GM13976 (cell line): ENCODE measurements around the gene CELF2.
A peak's percentile ranks its signal among the peaks of the same experiment; 100 is the strongest.

ENCODE experiments used
- DNase-seq: peaks from one replicate; pipeline ENCODE4 v3.0.0; 2012; ENCODE audit warnings: low spot score
- CTCF ChIP-seq: IDR thresholded peaks from 2 replicates; pipeline ENCODE4 v1.5.1; 2012; ENCODE audit warnings: borderline replicate concordance, mild to moderate bottlenecking; ENCODE audit not compliant: insufficient read depth; ENCODE audit errors: extremely low read depth, missing control alignments, control extremely low read depth
- in situ Hi-C: fragments of 300-500 bp; cut with MboI; formaldehyde crosslinking; loops from one replicate; pipeline ENCODE4 v1.12.0; 2022; ENCODE audit warnings: low sequenced_read_pairs, mixed read lengths, inconsistent platforms; ENCODE audit not compliant: unreplicated experiment

The CELF2 gene

GRCh38 chr10:11138314-11139033, 120.8 kb downstream of the CELF2 start:
- TF ChIP-seq CTCF, result no peak
- in situ Hi-C loops, result no loop called here
- DNase-seq, result no peak

DNA sequence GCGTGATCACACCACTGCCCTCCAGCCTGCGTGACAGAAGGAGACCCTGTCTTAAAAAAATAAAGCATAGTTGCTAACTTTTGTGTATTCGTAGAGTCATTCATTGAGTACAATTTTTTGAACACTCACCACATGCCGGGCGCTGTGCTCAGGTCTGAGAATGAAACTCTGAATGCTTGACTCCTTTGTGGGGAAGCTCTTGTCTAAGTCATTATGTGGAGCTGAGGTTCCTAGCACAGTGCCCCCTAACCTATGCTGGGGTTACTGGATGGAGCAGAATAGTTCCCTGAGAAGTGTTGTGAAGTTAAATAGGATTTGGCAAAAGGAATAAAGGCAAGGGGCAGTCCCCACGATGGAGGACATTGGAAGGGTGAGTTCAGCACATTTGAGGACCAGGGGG, 123.3 kb downstream of the CELF2 start:
- TF ChIP-seq CTCF, result no peak
- no peak for DNase-seq
- in situ Hi-C loops, result no loop called here

DNA sequence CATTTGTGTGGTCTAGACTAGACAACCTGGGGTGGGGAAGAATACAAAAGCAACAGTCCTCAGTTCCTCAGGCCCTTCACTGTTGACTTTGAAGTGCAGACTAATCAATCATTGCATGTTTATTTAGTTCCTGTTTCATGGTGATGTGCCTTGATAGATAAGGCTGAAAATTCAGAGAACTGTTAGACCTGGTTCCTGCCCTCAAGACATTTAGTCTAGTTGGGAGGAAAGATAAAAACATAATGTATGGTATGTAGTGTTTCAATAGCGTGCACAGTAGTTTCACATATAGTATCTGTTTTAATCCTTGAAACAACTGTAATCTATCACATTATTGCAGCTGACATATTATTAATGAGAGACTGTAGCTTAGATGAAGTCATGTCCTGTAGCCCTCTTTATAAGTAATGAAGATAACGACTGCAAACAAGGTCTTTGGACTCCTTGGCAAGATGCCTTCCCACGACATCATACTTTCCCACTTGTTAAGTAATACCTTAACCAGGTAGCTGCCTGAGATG, 124.0 kb downstream of the CELF2 start:
- DNase-seq, result no peak
- in situ Hi-C loops, result no loop called here
- TF ChIP-seq CTCF, result no peak

- TF ChIP-seq CTCF, result peak; percentile 6
- in situ Hi-C loops, result no loop called here
- no peak for DNase-seq
Observed at GRCh38 chr10:11142777-11143176, 125.1 kb downstream of the CELF2 start.

DNA sequence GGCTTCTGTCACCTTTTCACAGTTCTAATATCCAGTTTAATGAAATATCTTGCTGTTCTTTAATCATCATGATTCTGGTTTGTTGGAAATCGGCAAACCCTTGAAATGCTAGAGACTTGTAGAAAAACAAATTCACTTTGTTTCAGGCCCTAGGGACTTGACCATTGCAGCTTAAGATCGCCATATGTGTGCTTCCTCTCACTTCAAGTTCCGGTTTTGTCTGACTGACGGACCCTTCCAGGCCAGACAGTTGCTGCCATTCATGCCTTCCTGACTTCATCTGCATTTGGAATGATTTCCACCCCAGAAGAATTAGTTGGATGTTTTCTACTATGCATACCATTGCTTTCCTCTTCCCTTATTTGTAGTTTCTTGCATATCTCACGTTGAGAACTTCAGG, 125.6 kb downstream of the CELF2 start:
- DNase-seq, result no peak
- in situ Hi-C loops, result no loop called here
- TF ChIP-seq CTCF, result no peak

DNA sequence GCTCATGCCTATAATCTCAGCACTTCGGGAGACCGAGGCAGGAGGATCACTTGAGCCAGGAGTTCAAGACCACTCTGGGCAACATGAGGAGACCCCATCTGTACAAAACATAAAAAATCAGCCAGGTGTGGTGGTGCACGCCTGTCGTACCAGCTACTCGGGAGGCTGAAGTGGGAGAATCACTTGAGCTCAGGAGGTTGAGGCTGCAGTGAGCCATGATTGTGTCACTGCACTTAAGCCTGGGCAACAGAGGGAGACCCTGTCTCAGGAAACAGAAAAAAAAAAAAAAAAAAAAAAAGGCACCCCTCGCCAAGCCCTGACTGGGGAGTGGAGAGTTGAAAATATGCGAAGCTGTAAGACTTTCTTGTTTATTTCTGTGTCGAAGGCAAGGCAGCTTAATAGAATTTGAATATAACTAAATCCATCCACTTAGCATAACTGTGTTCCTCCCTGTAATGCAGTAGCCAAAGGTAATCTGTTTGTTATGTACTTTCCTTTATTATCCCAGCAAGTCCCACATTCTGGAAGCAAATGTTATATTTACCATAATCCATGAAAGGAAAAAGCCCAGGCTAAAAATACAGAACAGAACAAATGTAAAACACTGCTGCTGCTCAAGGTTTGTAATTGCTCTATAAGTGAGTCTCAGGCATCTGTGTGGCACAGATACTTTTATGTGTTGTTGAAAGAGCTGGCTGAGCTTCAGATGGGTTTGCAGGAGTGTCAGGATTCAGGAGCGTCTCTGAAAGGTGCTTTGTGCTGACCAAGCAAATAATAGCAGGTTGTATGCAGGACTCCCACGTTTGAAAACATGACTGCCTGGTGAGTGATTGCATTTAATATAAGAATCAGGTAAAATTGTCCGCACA, 127.2 kb downstream of the CELF2 start:
- DNase-seq, result no peak
- TF ChIP-seq CTCF, result no peak
- in situ Hi-C loops, result no loop called here
